ENCODE results near the gene DNAJC22. TPM values are rescaled to one million over a fixed set of nuclear protein-coding genes. Genes with fewer than 3 reads are reported as not detected.
"Not testable (repeated sequence)": the region's sequence is repeated elsewhere in the genome, so short reads cannot be mapped to it uniquely, and the experiment has no call there.

Gene DNAJC22
- total RNA-seq, 2 donors from 2014 or later = 29.0 to 34.2 TPM

DNA sequence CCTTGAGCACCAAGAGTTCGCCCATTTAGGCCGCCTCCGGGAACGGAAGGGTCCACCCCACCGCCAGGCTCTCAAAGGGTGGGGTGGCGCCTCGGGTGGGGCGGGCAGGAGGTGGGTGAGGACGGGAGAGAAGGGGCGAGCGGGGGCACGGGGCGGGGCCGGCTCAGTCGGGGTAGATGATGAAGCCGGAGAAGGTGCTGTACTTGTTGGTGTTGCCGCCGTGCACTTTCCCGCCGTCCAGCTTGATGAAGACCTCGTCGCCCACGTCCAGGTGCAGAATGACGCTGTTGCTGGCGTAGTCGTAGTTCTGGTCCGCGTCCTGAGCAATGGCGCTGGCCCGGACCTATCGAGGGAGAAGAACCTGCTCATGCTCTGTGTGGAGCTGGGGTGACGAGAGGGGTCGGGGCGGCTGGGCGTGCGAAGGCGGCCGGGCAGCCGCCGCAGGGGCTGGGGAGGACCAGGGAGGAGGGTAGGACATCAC is 13.8 kb upstream of the DNAJC22 start:
- Histone ChIP-seq H3K36me3 (no peaks in the 10 kb centered on the region), H3K4me1 (peaks cover 6% of the 10 kb centered on the region), H3K9me3 (no peaks in the 10 kb centered on the region), H3K27me3 (peaks cover 35% of the 10 kb centered on the region), H3K27ac (no peak overlapping the region), H3K9ac (ENCODE audit: low read depth in 2 of 2, low read length in 2 of 2) (no peak overlapping the region), H3K4me3 (no peak overlapping the region)
- TF ChIP-seq, protein P1, sequence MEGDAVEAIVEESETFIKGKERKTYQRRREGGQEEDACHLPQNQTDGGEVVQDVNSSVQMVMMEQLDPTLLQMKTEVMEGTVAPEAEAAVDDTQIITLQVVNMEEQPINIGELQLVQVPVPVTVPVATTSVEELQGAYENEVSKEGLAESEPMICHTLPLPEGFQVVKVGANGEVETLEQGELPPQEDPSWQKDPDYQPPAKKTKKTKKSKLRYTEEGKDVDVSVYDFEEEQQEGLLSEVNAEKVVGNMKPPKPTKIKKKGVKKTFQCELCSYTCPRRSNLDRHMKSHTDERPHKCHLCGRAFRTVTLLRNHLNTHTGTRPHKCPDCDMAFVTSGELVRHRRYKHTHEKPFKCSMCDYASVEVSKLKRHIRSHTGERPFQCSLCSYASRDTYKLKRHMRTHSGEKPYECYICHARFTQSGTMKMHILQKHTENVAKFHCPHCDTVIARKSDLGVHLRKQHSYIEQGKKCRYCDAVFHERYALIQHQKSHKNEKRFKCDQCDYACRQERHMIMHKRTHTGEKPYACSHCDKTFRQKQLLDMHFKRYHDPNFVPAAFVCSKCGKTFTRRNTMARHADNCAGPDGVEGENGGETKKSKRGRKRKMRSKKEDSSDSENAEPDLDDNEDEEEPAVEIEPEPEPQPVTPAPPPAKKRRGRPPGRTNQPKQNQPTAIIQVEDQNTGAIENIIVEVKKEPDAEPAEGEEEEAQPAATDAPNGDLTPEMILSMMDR (IDR thresholded peaks at IDR 0.05) = no peak
- DNase-seq = no peak
- intact Hi-C loops (cut with DNase I) = no loop called here

DNA sequence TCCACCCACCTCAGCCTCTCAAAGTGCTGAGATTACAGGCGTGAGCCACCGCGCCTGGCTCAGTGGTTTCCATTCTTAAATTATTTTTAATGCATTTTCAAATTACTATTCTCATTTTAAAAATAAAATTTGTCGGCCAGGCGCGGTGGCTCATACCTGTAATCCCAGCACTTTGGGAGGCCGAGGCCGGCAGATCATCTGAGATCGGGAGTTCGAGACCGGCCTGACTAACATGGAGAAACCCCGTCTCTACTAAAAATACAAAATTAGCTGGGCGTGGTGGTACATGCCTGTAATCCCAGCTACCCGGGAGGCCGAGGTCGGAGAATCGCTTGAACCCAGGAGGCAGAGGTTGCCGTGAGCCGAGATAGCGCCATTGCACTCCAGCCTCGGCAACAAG is 12.9 kb upstream of the DNAJC22 start:
- peaks cover 35% of the 10 kb centered on the region for H3K27me3 ChIP-seq
- DNase-seq; H3K9ac ChIP-seq (ENCODE audit: low read depth in 2 of 2, low read length in 2 of 2); intact Hi-C loops (cut with DNase I); H3K4me1 ChIP-seq; H3K9me3 ChIP-seq; H3K27ac ChIP-seq; H3K4me3 ChIP-seq; H3K36me3 ChIP-seq: not testable (repeated sequence)

DNA sequence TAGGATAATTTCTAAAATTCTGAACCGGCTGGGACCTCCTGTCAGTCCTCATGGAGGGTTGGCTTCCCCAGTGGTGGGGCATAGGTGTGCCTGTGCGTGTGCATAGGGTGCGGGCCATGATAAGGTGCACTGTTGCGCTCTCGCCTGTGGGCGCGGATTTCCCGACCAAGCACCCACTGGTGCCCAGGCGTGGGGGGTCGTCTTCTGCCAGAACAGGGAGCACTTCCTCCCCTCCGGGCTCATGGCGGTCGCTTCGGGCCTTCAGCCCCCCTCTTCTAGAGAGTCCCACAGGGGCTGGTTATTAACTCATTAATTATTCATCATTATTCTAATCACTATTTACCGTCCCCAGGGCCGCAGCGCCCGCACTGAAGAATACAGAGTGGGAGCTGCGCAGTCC is 12.5 kb upstream of the DNAJC22 start:
- Histone ChIP-seq H3K4me3 (no peak overlapping the region), H3K27ac (no peak overlapping the region), H3K4me1 (peaks cover 6% of the 10 kb centered on the region), H3K9ac (ENCODE audit: low read depth in 2 of 2, low read length in 2 of 2) (no peak overlapping the region), H3K9me3 (no peaks in the 10 kb centered on the region), H3K36me3 (no peaks in the 10 kb centered on the region), H3K27me3 (peaks cover 35% of the 10 kb centered on the region)
- TF ChIP-seq, protein P1 (IDR thresholded peaks at IDR 0.05) = no peak
- intact Hi-C loops (cut with DNase I) = no loop called here
- DNase-seq = no peak

DNA sequence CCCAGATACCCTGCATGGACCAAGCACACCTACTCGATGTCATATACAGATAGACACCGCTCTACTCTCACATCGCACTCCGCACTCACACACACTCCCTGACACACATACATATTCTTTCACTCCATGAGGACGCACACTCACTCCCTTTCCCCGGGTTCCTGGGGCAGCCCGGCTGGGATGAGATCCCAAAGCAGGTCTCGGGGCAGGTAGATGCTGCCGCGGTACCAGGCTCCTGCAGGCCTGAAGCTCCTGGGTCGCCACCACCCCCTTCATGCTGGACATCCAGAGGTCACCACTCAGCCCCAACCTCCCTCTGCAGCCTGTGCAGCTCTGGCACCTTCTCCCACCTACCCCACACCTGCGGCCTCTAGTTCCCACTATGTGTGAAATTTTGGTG is 12.0 kb upstream of the DNAJC22 start:
- H3K27ac ChIP-seq = no peak overlapping the region
- H3K36me3 ChIP-seq = no peaks in the 10 kb centered on the region
- peaks cover 6% of the 10 kb centered on the region for H3K4me1 ChIP-seq
- H3K4me3 ChIP-seq = no peak overlapping the region
- H3K9ac ChIP-seq (ENCODE audit: low read depth in 2 of 2, low read length in 2 of 2) = no peak overlapping the region
- DNase-seq = no peak
- H3K27me3 ChIP-seq = peaks cover 35% of the 10 kb centered on the region
- no peaks in the 10 kb centered on the region for H3K9me3 ChIP-seq
- intact Hi-C loops (cut with DNase I) = no loop called here
- TF ChIP-seq, protein P1 (IDR thresholded peaks at IDR 0.05) = no peak

DNA sequence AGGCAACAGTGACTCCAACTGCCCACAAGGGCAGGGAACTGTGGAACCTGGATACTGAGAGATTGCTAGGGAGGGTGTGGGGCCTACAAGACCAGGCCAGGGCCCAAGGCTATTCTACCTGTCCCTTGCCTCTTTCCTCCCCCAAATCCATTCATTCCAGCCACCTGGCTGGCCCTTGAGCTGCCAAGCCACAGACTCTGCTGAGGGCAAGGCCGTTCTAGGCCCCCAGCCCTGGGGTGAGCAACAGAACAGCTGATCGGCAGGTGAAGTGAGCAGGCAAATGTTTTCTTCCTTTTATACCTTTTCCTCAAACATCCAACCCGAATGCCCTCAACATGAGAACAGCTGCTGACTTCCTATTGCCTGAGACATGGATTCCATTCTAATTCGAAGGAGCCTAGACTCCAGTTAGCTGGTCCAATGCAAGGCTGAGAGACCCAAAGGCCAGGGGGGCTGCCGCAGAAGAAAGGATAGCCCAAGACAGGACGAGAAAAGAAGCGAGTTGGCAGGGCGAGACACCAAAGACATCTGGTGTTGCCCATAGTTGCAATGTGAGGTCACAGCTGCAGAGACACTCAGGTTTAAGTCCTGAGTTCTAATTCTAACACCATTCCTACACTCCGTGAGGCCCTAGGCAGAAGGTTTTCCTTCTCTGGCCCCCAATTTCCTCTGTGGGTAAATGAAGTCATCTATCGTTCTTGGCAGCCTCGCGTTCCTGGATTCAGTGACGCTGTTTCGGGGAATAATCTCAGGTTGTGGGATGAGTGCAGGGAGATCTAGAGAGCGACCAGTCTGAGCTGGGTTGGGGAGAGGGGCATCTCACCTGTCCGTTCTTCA is 11.4 kb upstream of the DNAJC22 start:
- no peaks in the 10 kb centered on the region for H3K9me3 ChIP-seq
- H3K4me3 ChIP-seq = no peak overlapping the region
- H3K27ac ChIP-seq = no peak overlapping the region
- TF ChIP-seq, protein P1 (IDR thresholded peaks at IDR 0.05) = no peak
- intact Hi-C loops (cut with DNase I) = no loop called here
- no peak overlapping the region for H3K9ac ChIP-seq (ENCODE audit: low read depth in 2 of 2, low read length in 2 of 2)
- peaks cover 6% of the 10 kb centered on the region for H3K4me1 ChIP-seq
- peaks cover 35% of the 10 kb centered on the region for H3K27me3 ChIP-seq
- H3K36me3 ChIP-seq = no peaks in the 10 kb centered on the region
- no peak for DNase-seq

Measured in colonic mucosa (tissue), 4 donors.